Osteocyte (in vitro differentiated cells): ENCODE measurements around the gene VLDLR. TPM values are rescaled to one million over a fixed set of nuclear protein-coding genes. Genes with fewer than 3 reads are reported as not detected.

Experiments
- DNase-seq: peaks from one replicate; pipeline ENCODE4 v3.0.0; 2021; ENCODE audit warnings: mixed read lengths; ENCODE audit not compliant: unreplicated experiment; ENCODE audit errors: extremely low spot score
- H3K27ac Mint-ChIP-seq: one replicate; pipeline ENCODE4 v1.8.0; 2021; ENCODE audit warnings: mild to moderate bottlenecking, mixed read lengths; ENCODE audit not compliant: unreplicated experiment
- H3K27me3 Mint-ChIP-seq: one replicate; pipeline ENCODE4 v1.8.0; 2021; ENCODE audit warnings: mixed read lengths; ENCODE audit not compliant: unreplicated experiment
- H3K36me3 Mint-ChIP-seq: one replicate; pipeline ENCODE4 v1.8.0; 2021; ENCODE audit warnings: mixed read lengths; ENCODE audit not compliant: unreplicated experiment
- H3K4me1 Mint-ChIP-seq: one replicate; pipeline ENCODE4 v1.8.0; 2021; ENCODE audit warnings: mixed read lengths; ENCODE audit not compliant: unreplicated experiment
- H3K4me3 Mint-ChIP-seq: one replicate; pipeline ENCODE4 v1.8.0; 2021; ENCODE audit warnings: mild to moderate bottlenecking, moderate library complexity, mixed read lengths; ENCODE audit not compliant: unreplicated experiment
- H3K9me3 Mint-ChIP-seq: one replicate; pipeline ENCODE4 v1.8.0; 2021; ENCODE audit warnings: mixed read lengths; ENCODE audit not compliant: unreplicated experiment
- total RNA-seq: library from RNA; stranded (reverse); gene quantifications from 2 replicates; pipeline ENCODE4 v1.2.1, GENCODE V29; 2021
- TF ChIP-seq, protein P1 (sequence below): fragments of 200-600 bp; sonication (generic); IDR thresholded peaks from 2 replicates; pipeline ENCODE4 v1.5.0; 2021; ENCODE audit warnings: antibody characterized with exemption, mild to moderate bottlenecking, moderate library complexity

Gene VLDLR
- total RNA-seq, 1 donor from 2014 or later: 18.5 TPM

DNA sequence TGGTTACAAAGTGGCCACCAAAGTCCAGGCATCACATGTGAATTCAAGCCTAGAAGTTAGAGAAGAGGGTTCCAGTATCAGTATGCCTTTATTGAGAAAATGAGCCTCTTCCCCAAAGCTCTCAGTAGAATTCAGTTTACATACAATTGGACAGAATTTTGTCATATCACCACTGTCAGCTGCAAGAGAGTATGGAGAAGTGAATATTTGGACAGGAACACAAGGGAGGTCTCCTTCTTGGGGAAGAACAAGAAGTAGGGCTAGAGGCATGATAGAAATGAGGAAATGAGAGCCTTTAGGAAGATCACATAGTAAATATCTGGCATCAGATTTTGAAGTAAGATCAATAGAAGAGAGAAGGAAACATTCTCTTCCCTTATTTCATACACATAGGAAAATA, 27.8 kb upstream of the VLDLR start:
- TF ChIP-seq, protein P1, sequence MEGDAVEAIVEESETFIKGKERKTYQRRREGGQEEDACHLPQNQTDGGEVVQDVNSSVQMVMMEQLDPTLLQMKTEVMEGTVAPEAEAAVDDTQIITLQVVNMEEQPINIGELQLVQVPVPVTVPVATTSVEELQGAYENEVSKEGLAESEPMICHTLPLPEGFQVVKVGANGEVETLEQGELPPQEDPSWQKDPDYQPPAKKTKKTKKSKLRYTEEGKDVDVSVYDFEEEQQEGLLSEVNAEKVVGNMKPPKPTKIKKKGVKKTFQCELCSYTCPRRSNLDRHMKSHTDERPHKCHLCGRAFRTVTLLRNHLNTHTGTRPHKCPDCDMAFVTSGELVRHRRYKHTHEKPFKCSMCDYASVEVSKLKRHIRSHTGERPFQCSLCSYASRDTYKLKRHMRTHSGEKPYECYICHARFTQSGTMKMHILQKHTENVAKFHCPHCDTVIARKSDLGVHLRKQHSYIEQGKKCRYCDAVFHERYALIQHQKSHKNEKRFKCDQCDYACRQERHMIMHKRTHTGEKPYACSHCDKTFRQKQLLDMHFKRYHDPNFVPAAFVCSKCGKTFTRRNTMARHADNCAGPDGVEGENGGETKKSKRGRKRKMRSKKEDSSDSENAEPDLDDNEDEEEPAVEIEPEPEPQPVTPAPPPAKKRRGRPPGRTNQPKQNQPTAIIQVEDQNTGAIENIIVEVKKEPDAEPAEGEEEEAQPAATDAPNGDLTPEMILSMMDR: no peak
- Mint-ChIP-seq H3K9me3 (peaks cover 16% of the 10 kb centered on the region), H3K27ac (no peak overlapping the region), H3K27me3 (peaks cover 3% of the 10 kb centered on the region), H3K4me1 (no peaks in the 10 kb centered on the region), H3K36me3 (peaks cover 5% of the 10 kb centered on the region), H3K4me3 (no peak overlapping the region)
- DNase-seq: no peak

DNA sequence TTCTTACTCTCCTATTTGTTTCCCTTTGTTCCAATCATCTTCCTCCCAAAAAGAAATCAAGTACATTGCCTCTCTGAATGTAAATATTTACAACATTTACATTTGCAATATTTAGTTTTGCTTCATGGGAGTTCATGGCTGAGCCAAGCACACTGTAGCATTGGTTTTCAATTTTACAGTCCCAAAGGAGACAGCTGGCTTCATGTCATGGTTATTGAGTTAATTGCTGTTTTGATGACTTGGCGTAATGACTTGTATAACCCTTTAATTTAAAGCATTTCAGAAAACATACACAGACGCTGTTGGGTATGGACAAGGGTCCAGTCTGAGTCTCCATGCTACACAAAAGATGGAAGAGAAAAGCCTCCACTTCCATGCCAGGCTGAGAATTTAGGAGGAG, 25.6 kb upstream of the VLDLR start:
- Mint-ChIP-seq H3K4me3 (no peak overlapping the region), H3K27me3 (peaks cover 8% of the 10 kb centered on the region), H3K27ac (no peak overlapping the region), H3K4me1 (no peaks in the 10 kb centered on the region), H3K9me3 (peaks cover 16% of the 10 kb centered on the region), H3K36me3 (peaks cover 5% of the 10 kb centered on the region)
- no peak for DNase-seq
- TF ChIP-seq, protein P1: no peak

DNA sequence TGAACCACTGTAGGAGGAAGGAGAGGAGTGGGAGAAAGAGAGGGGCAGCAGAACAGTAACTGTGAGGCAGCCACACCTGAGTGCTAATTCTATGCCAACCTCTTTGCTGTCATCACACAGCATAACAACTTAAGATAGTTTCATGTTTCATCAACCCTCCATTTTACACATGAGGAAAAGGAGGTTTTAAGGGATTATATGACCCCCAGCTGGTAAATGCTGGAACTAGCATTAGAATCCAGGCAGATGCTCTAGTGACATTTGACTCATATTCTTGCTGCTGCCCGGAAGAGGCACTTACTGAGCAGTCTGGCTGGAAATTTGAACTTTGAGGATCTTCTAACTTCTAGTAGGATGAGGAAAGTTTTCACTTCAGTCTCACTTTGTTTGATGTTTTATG, 24.1 kb upstream of the VLDLR start:
- DNase-seq: no peak
- H3K4me3 Mint-ChIP-seq: no peak overlapping the region
- TF ChIP-seq, protein P1: no peak
- no peak overlapping the region for H3K27ac Mint-ChIP-seq
- peaks cover 10% of the 10 kb centered on the region for H3K27me3 Mint-ChIP-seq
- H3K4me1 Mint-ChIP-seq: no peaks in the 10 kb centered on the region
- peaks cover 3% of the 10 kb centered on the region for H3K36me3 Mint-ChIP-seq
- H3K9me3 Mint-ChIP-seq: peaks cover 11% of the 10 kb centered on the region

DNA sequence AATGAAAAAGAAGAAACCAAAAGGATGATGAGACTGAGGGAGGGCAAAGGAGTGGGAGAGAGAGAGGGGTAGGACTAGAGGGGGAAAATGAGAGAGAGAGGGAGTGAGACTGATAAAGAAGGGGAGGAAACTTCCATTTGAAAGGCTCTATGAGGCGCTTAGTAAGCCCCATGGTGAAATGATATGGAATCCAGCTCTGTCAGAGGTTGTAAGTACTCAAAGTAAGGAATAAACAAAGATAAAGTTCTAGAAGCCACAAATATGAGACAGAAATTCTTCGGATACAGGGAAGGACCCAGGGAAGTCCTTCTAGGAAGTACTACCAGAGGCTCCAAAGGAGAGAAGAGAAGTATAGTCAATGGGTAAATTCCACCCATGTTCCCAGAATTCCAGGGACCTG, 21.7 kb upstream of the VLDLR start:
- TF ChIP-seq, protein P1: no peak
- no peak for DNase-seq
- Mint-ChIP-seq H3K36me3 (no peaks in the 10 kb centered on the region), H3K27me3 (peaks cover 14% of the 10 kb centered on the region), H3K4me1 (peaks cover 8% of the 10 kb centered on the region), H3K27ac (no peak overlapping the region), H3K9me3 (no peaks in the 10 kb centered on the region), H3K4me3 (no peak overlapping the region)

DNA sequence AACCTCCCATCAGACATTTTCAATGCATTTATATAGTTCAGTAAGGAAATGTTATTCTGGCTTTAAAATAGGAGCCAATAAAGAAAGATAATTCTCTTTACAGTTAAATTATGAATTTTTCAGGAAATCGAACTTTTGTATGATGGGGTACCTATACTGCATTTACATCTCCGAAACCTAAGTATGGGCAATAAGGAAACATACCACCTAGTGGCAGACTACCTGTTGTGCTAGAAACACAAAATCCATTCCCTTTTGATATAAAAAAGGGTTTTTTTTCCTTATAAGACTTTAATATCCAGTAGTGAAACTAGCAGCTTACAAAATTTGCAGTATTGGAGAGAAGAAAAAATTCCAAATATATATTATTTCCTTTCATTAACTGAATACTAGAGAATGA, 21.3 kb upstream of the VLDLR start:
- TF ChIP-seq, protein P1: peak; percentile 10
- H3K36me3 Mint-ChIP-seq: no peaks in the 10 kb centered on the region
- H3K4me1 Mint-ChIP-seq: peaks cover 8% of the 10 kb centered on the region
- H3K27ac Mint-ChIP-seq: no peak overlapping the region
- peaks cover 14% of the 10 kb centered on the region for H3K27me3 Mint-ChIP-seq
- DNase-seq: no peak
- no peaks in the 10 kb centered on the region for H3K9me3 Mint-ChIP-seq
- no peak overlapping the region for H3K4me3 Mint-ChIP-seq
